ENCODE data around the gene FTH1.
"Not testable (repeated sequence)": the region's sequence is repeated elsewhere in the genome, so short reads cannot be mapped to it uniquely, and the experiment has no call there.

Gene FTH1

GRCh38 chr11:62012451-62012831, 45.0 kb upstream of the FTH1 start:
- H3K4me2 ChIP-seq (ENCODE audit: low read length): no peak overlapping the region
- no peak overlapping the region for H2AFZ ChIP-seq
- no peaks in the 10 kb centered on the region for H3K4me1 ChIP-seq
- no peak overlapping the region for H3K27ac ChIP-seq
- no peak overlapping the region for H3K4me3 ChIP-seq (ENCODE audit: low read depth, low read length)
- H3K36me3 ChIP-seq (ENCODE audit: control insufficient read depth, insufficient read depth, low read length): no peaks in the 10 kb centered on the region
- H3K27me3 ChIP-seq (ENCODE audit: control insufficient read depth, insufficient read depth, low read length): no peaks in the 10 kb centered on the region
- no peak overlapping the region for H3K9ac ChIP-seq
- no peaks in the 10 kb centered on the region for H3K9me3 ChIP-seq (ENCODE audit: control insufficient read depth, low read length)
- no peaks in the 10 kb centered on the region for H3K79me2 ChIP-seq
- TF ChIP-seq, protein P1, sequence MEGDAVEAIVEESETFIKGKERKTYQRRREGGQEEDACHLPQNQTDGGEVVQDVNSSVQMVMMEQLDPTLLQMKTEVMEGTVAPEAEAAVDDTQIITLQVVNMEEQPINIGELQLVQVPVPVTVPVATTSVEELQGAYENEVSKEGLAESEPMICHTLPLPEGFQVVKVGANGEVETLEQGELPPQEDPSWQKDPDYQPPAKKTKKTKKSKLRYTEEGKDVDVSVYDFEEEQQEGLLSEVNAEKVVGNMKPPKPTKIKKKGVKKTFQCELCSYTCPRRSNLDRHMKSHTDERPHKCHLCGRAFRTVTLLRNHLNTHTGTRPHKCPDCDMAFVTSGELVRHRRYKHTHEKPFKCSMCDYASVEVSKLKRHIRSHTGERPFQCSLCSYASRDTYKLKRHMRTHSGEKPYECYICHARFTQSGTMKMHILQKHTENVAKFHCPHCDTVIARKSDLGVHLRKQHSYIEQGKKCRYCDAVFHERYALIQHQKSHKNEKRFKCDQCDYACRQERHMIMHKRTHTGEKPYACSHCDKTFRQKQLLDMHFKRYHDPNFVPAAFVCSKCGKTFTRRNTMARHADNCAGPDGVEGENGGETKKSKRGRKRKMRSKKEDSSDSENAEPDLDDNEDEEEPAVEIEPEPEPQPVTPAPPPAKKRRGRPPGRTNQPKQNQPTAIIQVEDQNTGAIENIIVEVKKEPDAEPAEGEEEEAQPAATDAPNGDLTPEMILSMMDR (IDR thresholded peaks at IDR 0.05): no peak

DNA sequence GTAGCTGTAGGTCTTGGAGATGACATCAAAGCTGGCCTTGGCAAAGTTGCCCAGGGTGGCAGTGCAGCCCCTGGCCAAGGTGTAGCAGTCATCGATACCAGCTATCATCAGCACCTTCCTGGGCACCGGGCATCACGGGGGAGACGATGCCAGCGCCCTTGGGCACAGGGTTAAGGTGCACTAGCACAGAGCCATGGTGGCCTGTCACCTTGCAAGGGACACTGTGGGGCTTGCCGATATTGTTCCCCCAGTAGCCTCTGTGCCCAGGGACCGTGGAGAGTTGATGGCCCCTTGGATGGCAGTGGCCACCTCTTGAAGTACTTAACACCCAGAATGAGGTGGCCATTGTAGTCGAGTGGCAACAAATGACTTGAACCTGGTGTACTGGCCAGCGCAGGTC, 44.4 kb upstream of the FTH1 start:
- H2AFZ ChIP-seq: no peak overlapping the region
- H3K9ac ChIP-seq: no peak overlapping the region
- no peak overlapping the region for H3K4me3 ChIP-seq (ENCODE audit: low read depth, low read length)
- no peaks in the 10 kb centered on the region for H3K79me2 ChIP-seq
- TF ChIP-seq, protein P1 (IDR thresholded peaks at IDR 0.05): no peak
- H3K9me3 ChIP-seq (ENCODE audit: control insufficient read depth, low read length): no peaks in the 10 kb centered on the region
- H3K4me2 ChIP-seq (ENCODE audit: low read length): no peak overlapping the region
- H3K27ac ChIP-seq: no peak overlapping the region
- no peaks in the 10 kb centered on the region for H3K4me1 ChIP-seq
- no peaks in the 10 kb centered on the region for H3K27me3 ChIP-seq (ENCODE audit: control insufficient read depth, insufficient read depth, low read length)
- H3K36me3 ChIP-seq (ENCODE audit: control insufficient read depth, insufficient read depth, low read length): no peaks in the 10 kb centered on the region

DNA sequence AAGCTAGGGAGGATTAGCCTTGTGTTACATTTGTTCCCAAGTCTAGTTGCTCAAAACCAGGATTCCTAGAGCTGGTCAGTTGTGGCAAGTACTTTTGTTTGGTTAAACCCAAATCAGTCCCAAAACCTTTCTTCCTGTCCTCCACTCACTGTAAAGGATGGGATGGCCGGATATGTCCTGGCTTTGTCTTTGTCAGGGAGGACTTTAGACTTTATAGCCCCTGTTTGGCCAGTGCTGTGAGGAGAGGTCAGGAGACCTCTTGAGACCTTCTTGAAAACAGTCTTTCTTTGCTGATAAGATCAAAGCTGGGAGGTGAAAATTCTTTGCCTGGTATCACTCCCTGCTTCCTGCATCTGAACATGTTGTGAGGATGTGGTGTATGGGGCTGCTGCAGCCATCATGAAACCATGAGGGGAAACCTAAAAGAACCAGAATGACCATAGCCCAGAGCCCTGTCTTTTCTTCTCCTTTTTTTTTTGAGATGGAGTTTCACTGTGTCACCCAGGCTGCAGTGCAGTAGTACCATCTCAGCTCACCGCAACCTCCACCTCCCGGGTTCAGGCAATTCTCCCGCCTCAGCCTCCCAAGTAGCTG, 43.6 kb upstream of the FTH1 start:
- no peak overlapping the region for H3K27ac ChIP-seq

DNA sequence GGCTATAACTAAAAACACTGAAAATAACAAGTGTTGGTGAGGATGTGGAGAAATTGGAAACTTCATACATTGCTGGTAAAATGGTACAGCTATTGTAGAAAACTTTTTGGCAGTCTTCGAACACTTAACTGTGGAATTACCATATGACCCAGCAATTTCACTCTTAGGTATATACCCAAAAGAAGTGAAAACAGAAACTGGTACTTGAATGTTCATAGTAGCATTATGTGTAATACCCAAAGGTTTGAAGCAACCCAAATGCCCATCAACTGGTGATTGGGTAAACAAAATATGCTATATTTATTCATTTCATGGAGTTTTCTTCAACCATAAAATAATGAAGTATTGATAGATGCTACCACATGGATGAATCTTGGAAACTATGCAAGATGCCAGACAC, 40.8 kb upstream of the FTH1 start:
- no peak overlapping the region for H3K4me2 ChIP-seq (ENCODE audit: low read length)
- TF ChIP-seq, protein P1 (IDR thresholded peaks at IDR 0.05): no peak
- no peak overlapping the region for H2AFZ ChIP-seq
- no peak overlapping the region for H3K4me3 ChIP-seq (ENCODE audit: low read depth, low read length)
- no peaks in the 10 kb centered on the region for H3K4me1 ChIP-seq
- H3K9me3 ChIP-seq (ENCODE audit: control insufficient read depth, low read length): no peaks in the 10 kb centered on the region
- no peaks in the 10 kb centered on the region for H3K36me3 ChIP-seq (ENCODE audit: control insufficient read depth, insufficient read depth, low read length)
- H3K27ac ChIP-seq: no peak overlapping the region
- no peaks in the 10 kb centered on the region for H3K27me3 ChIP-seq (ENCODE audit: control insufficient read depth, insufficient read depth, low read length)
- no peak overlapping the region for H3K9ac ChIP-seq
- H3K79me2 ChIP-seq: no peaks in the 10 kb centered on the region

More for the DNA sequence above, 43.6 kb upstream of the FTH1 start:
- Histone ChIP-seq H3K9ac (no peak overlapping the region), H3K79me2 (no peaks in the 10 kb centered on the region), H3K4me1 (no peaks in the 10 kb centered on the region), H3K4me2 (ENCODE audit: low read length) (no peak overlapping the region), H3K4me3 (ENCODE audit: low read depth, low read length) (no peak overlapping the region), H3K36me3 (ENCODE audit: control insufficient read depth, insufficient read depth, low read length) (no peaks in the 10 kb centered on the region), H2AFZ (no peak overlapping the region), H3K27me3 (ENCODE audit: control insufficient read depth, insufficient read depth, low read length) (no peaks in the 10 kb centered on the region), H3K9me3 (ENCODE audit: control insufficient read depth, low read length) (no peaks in the 10 kb centered on the region)
- TF ChIP-seq, protein P1 (IDR thresholded peaks at IDR 0.05): no peak

- H3K27ac ChIP-seq: no peak overlapping the region
- TF ChIP-seq, protein P1 (IDR thresholded peaks at IDR 0.05): no peak
- no peak overlapping the region for H3K9ac ChIP-seq
These were observed 37.0 kb upstream of the FTH1 start for GRCh38 chr11:62004473-62004872.

DNA sequence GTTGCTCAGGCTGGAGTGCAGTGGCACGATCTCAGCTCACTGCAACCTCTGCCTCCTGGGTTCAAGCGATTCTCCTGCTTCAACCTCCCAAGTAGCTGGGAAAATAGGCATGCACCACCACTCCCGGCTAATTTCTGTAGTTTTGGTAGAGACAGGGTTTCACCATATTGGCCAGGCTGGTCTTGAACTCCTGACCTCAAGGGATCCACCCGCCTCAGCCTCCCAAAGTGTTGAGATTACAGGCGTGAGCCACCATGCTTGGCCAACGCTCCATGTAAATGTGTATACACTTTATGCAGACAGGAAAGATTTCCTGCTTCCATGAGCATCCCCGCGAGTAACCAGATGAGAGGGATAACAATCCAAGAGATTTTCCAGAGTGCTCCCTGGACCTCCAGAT, 34.8 kb upstream of the FTH1 start:
- not testable (repeated sequence) for H2AFZ ChIP-seq; H3K9ac ChIP-seq; H3K36me3 ChIP-seq (ENCODE audit: control insufficient read depth, insufficient read depth, low read length); H3K27ac ChIP-seq; H3K4me1 ChIP-seq; H3K4me2 ChIP-seq (ENCODE audit: low read length); H3K27me3 ChIP-seq (ENCODE audit: control insufficient read depth, insufficient read depth, low read length); H3K4me3 ChIP-seq (ENCODE audit: low read depth, low read length); H3K79me2 ChIP-seq; H3K9me3 ChIP-seq (ENCODE audit: control insufficient read depth, low read length)

More at GRCh38 chr11:62004473-62004872, 37.0 kb upstream of the FTH1 start:
- Histone ChIP-seq H3K9me3 (ENCODE audit: control insufficient read depth, low read length) (no peaks in the 10 kb centered on the region), H3K79me2 (no peaks in the 10 kb centered on the region), H3K27me3 (ENCODE audit: control insufficient read depth, insufficient read depth, low read length) (no peaks in the 10 kb centered on the region), H2AFZ (no peak overlapping the region), H3K4me1 (no peaks in the 10 kb centered on the region), H3K4me3 (ENCODE audit: low read depth, low read length) (no peak overlapping the region), H3K4me2 (ENCODE audit: low read length) (no peak overlapping the region), H3K36me3 (ENCODE audit: control insufficient read depth, insufficient read depth, low read length) (no peaks in the 10 kb centered on the region)

Data from parathyroid adenoma (tissue), 2 donors.